Psoas muscle (tissue), 8 donors: Measurements from ENCODE around the gene INSR. TPM values are rescaled to one million over a fixed set of nuclear protein-coding genes. Genes with fewer than 3 reads are reported as not detected.
A peak's percentile ranks its signal among the peaks of the same experiment; 100 is the strongest.

Experiments used
- ATAC-seq, 4 donors: fragments of 200-7000 bp; cut with Tn5 transposase; one replicate each; pipeline ENCODE4 v1.9.1; 2020; ENCODE audit warnings: moderate library complexity in 3 of 4, mild to moderate bottlenecking in 2 of 4
- DNase-seq, 2 donors: peaks; one replicate each; pipeline ENCODE4 v3.0.0-alpha.2; 2020
- H3K27ac ChIP-seq: fragments of 200-600 bp; one replicate; pipeline ENCODE4 v1.8.0; 2022
- H3K27me3 ChIP-seq, 3 donors: fragments of 200-600 bp in 1 of 3; one replicate each; pipeline versions ENCODE4 v1.6.1 to v1.8.0; 2013 to 2022; ENCODE audit warnings: low read length in 2 of 3, mild to moderate bottlenecking in 2 of 3, moderate library complexity in 1 of 3; ENCODE audit not compliant: insufficient read depth in 3 of 3
- H3K36me3 ChIP-seq, 2 donors: fragments of 200-600 bp in 1 of 2; one replicate each; pipeline versions ENCODE4 v1.6.1 to v1.8.0; 2013 to 2022; ENCODE audit warnings: low read depth in 1 of 2, mild to moderate bottlenecking in 1 of 2, moderate library complexity in 1 of 2; ENCODE audit not compliant: insufficient read depth in 1 of 2
- H3K4me1 ChIP-seq: fragments of 200-600 bp; one replicate; pipeline ENCODE4 v1.8.0; 2022
- H3K4me3 ChIP-seq: fragments of 200-600 bp; one replicate; pipeline ENCODE4 v1.8.0; 2022; ENCODE audit warnings: mild to moderate bottlenecking
- H3K9me3 ChIP-seq: fragments of 200-600 bp; one replicate; pipeline ENCODE4 v1.8.0; 2022
- CTCF ChIP-seq: fragments of 200-600 bp; IDR thresholded peaks from one replicate; pipeline ENCODE4 v1.8.0; 2022; ENCODE audit warnings: antibody characterized with exemption
- WGBS, 3 donors: extraction: QIAGEN DNeasy Blood & Tissue Kit; methylation state at CpG; one replicate each; pipeline versions ENCODE4 v1.1.6 to v1.1.7; 2013; 5-methylcytosine and 5-hydroxymethylcytosine counted together
- intact Hi-C, 2 donors: fragments of 100-400 bp; cut with DNase I; formaldehyde crosslinking; loops; one replicate each; pipeline versions ENCODE4 v1.11.0 to v1.14.2; 2022
- polyA plus RNA-seq, 3 donors: library from polyadenylated mRNA; stranded (reverse); fragments of 200-250 nt; gene quantifications; one replicate each; pipeline ENCODE4 v1.2.3, GENCODE V29; 2013
- total RNA-seq, 4 donors: library from RNA; stranded (reverse); fragmentation: NEBNext Ultra II Directional in 2 of 4; extraction: Animal tissue kit (Norgen Biotek cat#: 25700) in 2 of 4; gene quantifications; one replicate each; pipeline versions ENCODE4 v1.2.1 to v1.2.4, GENCODE V29; 2021 to 2023
- donor health status: healthy with polysubstance abuse.
- donor health status: DM: no; HTN: no; CAD: no; lungs with moderate emphysema.
- donor health status: Bipolar disorder and iron deficiency.
- donor health status: healthy.
- donor health status: DM: yes; HTN: yes; CAD: no.
- donor health status: DM: no; HTN: no; CAD: no.
- donor health status: DM: no; HTN: no; CAD: no.
- donor health status: DM: yes; HTN: yes; CAD: no.

The INSR gene
- total and polyA plus RNA-seq, 7 donors = 3.7 to 95.1 (median 48.5) TPM

- no peak for TF ChIP-seq CTCF
- intact Hi-C loops = no loop called here
These were observed 195.3 kb downstream of the INSR start for GRCh38 chr19:7098701-7099596.

DNA sequence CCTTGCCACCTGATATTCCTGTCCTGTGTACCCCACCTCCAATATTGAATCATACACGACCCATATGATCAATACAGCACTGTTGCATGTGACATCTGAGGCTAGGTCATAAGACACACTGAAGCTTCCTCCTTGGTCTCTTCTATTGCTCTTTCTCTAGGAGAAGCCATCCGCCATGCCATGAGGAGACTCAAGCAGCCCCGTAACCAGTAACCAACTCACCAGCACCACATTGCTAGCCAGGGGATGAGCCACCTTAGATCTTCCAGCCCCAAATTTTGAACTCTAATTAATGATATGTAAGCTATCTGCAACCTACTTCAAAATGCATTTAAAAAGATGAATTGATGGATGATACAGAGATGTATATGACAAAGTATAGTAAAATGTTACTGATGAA is 196.1 kb downstream of the INSR start:
- 95 to 99% (median 96%) methylated on average over 3 of the region's 3 CpGs for WGBS, 3 donors
- peaks cover 7% of the 10 kb centered on the region for H3K9me3 ChIP-seq
- no peak for ATAC-seq
- no peak for DNase-seq
- peak overlapping the region; percentile 89 for H3K4me3 ChIP-seq
- no peaks in the 10 kb centered on the region for H3K36me3 ChIP-seq
- H3K27me3 ChIP-seq = no peaks in the 10 kb centered on the region
- no peak for TF ChIP-seq CTCF
- H3K27ac ChIP-seq = peak overlapping the region; percentile 97
- intact Hi-C loops = no loop called here
- peaks cover 5% of the 10 kb centered on the region for H3K4me1 ChIP-seq

More at GRCh38 chr19:7098701-7099596, 195.3 kb downstream of the INSR start:
- DNase-seq (peak; percentile 93 to 97), ATAC-seq (peak; percentile 95 to 98 (median 96))
- Histone ChIP-seq H3K4me1 (peaks cover 5% of the 10 kb centered on the region), H3K4me3 (peak overlapping the region; percentile 89), H3K27me3 (no peaks in the 10 kb centered on the region), H3K27ac (peak overlapping the region; percentile 97), H3K9me3 (peaks cover 7% of the 10 kb centered on the region), H3K36me3 (no peaks in the 10 kb centered on the region)
- WGBS, 3 donors = 0 to 1% (median 1%) methylated on average over 77 to 78 of the region's 78 CpGs

DNA sequence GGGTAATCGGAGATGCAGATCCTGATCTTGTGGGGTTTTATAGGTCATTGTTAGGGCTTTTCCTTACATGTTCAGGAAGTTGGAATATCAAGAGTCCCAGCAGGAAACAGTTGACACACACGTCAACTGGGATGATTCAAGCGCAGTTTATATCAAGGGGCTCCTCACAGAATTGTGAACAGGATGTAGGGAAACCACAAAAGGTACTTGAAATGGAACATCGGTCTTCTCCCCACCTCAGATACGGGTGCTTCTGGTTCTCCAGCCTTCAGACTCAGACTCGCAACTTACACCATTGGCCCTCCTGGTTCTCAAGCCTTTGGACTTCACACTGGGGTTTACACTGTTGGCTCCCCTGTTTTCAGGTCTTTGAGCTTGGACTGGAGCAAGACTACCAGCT is 205.2 kb downstream of the INSR start:
- Histone ChIP-seq H3K27me3 (no peaks in the 10 kb centered on the region), H3K4me3 (no peak overlapping the region), H3K27ac (no peak overlapping the region), H3K36me3 (peaks cover 22 to 38% of the 10 kb centered on the region in 2 donors), H3K4me1 (no peaks in the 10 kb centered on the region), H3K9me3 (peaks cover 62% of the 10 kb centered on the region)
- no peak for TF ChIP-seq CTCF
- no peak for ATAC-seq
- intact Hi-C loops = no loop called here
- no peak for DNase-seq
- 93 to 96% (median 96%) methylated on average over 6 of the region's 6 CpGs for WGBS, 3 donors

- Histone ChIP-seq H3K27me3 (no peaks in the 10 kb centered on the region), H3K4me1 (no peaks in the 10 kb centered on the region), H3K4me3 (no peak overlapping the region), H3K27ac (no peak overlapping the region), H3K9me3 (peaks cover 87% of the 10 kb centered on the region), H3K36me3 (peaks cover 57 to 71% of the 10 kb centered on the region in 2 donors)
- DNase-seq = no peak
- no peak for ATAC-seq
- TF ChIP-seq CTCF = no peak
- intact Hi-C loops = no loop called here
- WGBS, 3 donors = 97 to 98% (median 97%) methylated on average over 15 of the region's 15 CpGs
These were observed 210.9 kb downstream of the INSR start for GRCh38 chr19:7083076-7083956.
